SK-N-SH treated with all-trans-retinoic acid at 6 μM for 48 hours (cell line): ENCODE results near the gene BARHL1.

Source experiments
- ATAC-seq: fragments of 200-7000 bp; cut with Tn5 transposase; 3 replicates; pipeline ENCODE4 v1.9.1; 2020; ENCODE audit warnings: mild to moderate bottlenecking, moderate library complexity
- ARNTL ChIP-seq: fragments of 450-650 bp; formaldehyde crosslinking; IDR thresholded peaks from 2 replicates; pipeline ENCODE4 v1.5.0; 2020; ENCODE audit warnings: low read depth, mild to moderate bottlenecking, moderate library complexity, borderline replicate concordance
- BACH2 ChIP-seq: fragments of 250-450 bp; sonication (Bioruptor Pico); IDR thresholded peaks from 2 replicates; pipeline ENCODE4 v1.9.0; 2021; ENCODE audit warnings: mild to moderate bottlenecking, borderline replicate concordance
- CSDC2 ChIP-seq: fragments of 250-450 bp; sonication (Bioruptor Pico); IDR thresholded peaks from 2 replicates; pipeline ENCODE4 v1.5.0; 2020; ENCODE audit warnings: mild to moderate bottlenecking, moderate library complexity
- ESRRG ChIP-seq: fragments of 250-450 bp; sonication (Bioruptor Pico); IDR thresholded peaks from 2 replicates; pipeline ENCODE4 v1.6.1; 2021; ENCODE audit warnings: mild to moderate bottlenecking
- GLIS3 ChIP-seq: fragments of 250-450 bp; sonication (Bioruptor Pico); IDR thresholded peaks from 2 replicates; pipeline ENCODE4 v1.5.0; 2020; ENCODE audit warnings: mild to moderate bottlenecking, moderate library complexity
- ISL1 ChIP-seq: fragments of 250-450 bp; sonication (Bioruptor Pico); IDR thresholded peaks from 2 replicates; pipeline ENCODE4 v2.1.2; 2022; ENCODE audit warnings: mild to moderate bottlenecking, moderate library complexity
- OSR1 ChIP-seq: fragments of 250-450 bp; sonication (Bioruptor Pico); IDR thresholded peaks from 2 replicates; pipeline ENCODE4 v1.8.0; 2022; ENCODE audit warnings: moderate library complexity, mild to moderate bottlenecking, inconsistent platforms
- PATZ1 ChIP-seq: fragments of 250-450 bp; sonication (Bioruptor Pico); IDR thresholded peaks from 2 replicates; pipeline ENCODE4 v1.8.0; 2020; ENCODE audit warnings: mild to moderate bottlenecking, moderate library complexity, borderline replicate concordance
- PPARA ChIP-seq: fragments of 250-450 bp; sonication (Bioruptor Pico); IDR thresholded peaks from 2 replicates; pipeline ENCODE4 v1.5.0; 2020; ENCODE audit warnings: mild to moderate bottlenecking, borderline replicate concordance
- RARB ChIP-seq: fragments of 250-450 bp; sonication (Bioruptor Pico); IDR thresholded peaks from 2 replicates; pipeline ENCODE4 v1.8.0; 2021; ENCODE audit warnings: mild to moderate bottlenecking, moderate library complexity
- SNAI2 ChIP-seq: fragments of 250-450 bp; sonication (Bioruptor Pico); IDR thresholded peaks from 2 replicates; pipeline ENCODE4 v1.5.0; 2020; ENCODE audit warnings: mild to moderate bottlenecking, moderate library complexity
- TCF4 ChIP-seq: fragments of 250-450 bp; sonication (Bioruptor Pico); IDR thresholded peaks from 2 replicates; pipeline ENCODE4 v1.8.0; 2021; ENCODE audit warnings: mild to moderate bottlenecking, moderate library complexity, borderline replicate concordance
- TOX ChIP-seq: fragments of 250-450 bp; sonication (Bioruptor Pico); IDR thresholded peaks from 2 replicates; pipeline ENCODE4 v1.8.0; 2021; ENCODE audit warnings: mild to moderate bottlenecking, moderate library complexity, borderline replicate concordance
- ZC3H10 ChIP-seq: fragments of 250-450 bp; sonication (Bioruptor Pico); IDR thresholded peaks from 2 replicates; pipeline ENCODE4 v1.5.1; 2021; ENCODE audit warnings: mild to moderate bottlenecking, moderate library complexity
- ZFP3 ChIP-seq: fragments of 250-450 bp; sonication (Bioruptor Pico); IDR thresholded peaks from 2 replicates; pipeline ENCODE4 v1.5.0; 2020; ENCODE audit warnings: mild to moderate bottlenecking, moderate library complexity
- ZFP30 ChIP-seq: fragments of 450-650 bp; formaldehyde crosslinking; IDR thresholded peaks from 2 replicates; pipeline ENCODE4 v1.5.0; 2022; ENCODE audit warnings: mild to moderate bottlenecking, moderate library complexity
- ZNF565 ChIP-seq: fragments of 450-650 bp; formaldehyde crosslinking; conservative IDR thresholded peaks from 2 replicates; pipeline ENCODE4 v1.5.0; 2020; ENCODE audit warnings: low read depth, mild to moderate bottlenecking, moderate library complexity
- ZNF8 ChIP-seq: fragments of 450-650 bp; formaldehyde crosslinking; IDR thresholded peaks from 2 replicates; pipeline ENCODE4 v1.5.0; 2020; ENCODE audit warnings: mild to moderate bottlenecking, moderate library complexity
- TF ChIP-seq, protein P1 (sequence below): fragments of 250-450 bp; sonication (Bioruptor Pico); IDR thresholded peaks from 2 replicates; pipeline ENCODE4 v1.5.1; 2020; ENCODE audit warnings: low read depth, mild to moderate bottlenecking, moderate library complexity
- TF ChIP-seq, protein P2 (sequence below): fragments of 250-450 bp; sonication (Bioruptor Pico); IDR thresholded peaks from 2 replicates; pipeline ENCODE4 v1.5.1; 2021; ENCODE audit warnings: mild to moderate bottlenecking, moderate library complexity
- TF ChIP-seq, protein P3 (sequence below): fragments of 250-450 bp; sonication (Bioruptor Pico); IDR thresholded peaks from 2 replicates; pipeline ENCODE4 v1.8.0; 2021; ENCODE audit warnings: low read depth, mild to moderate bottlenecking, moderate library complexity, borderline replicate concordance

BARHL1 gene

DNA sequence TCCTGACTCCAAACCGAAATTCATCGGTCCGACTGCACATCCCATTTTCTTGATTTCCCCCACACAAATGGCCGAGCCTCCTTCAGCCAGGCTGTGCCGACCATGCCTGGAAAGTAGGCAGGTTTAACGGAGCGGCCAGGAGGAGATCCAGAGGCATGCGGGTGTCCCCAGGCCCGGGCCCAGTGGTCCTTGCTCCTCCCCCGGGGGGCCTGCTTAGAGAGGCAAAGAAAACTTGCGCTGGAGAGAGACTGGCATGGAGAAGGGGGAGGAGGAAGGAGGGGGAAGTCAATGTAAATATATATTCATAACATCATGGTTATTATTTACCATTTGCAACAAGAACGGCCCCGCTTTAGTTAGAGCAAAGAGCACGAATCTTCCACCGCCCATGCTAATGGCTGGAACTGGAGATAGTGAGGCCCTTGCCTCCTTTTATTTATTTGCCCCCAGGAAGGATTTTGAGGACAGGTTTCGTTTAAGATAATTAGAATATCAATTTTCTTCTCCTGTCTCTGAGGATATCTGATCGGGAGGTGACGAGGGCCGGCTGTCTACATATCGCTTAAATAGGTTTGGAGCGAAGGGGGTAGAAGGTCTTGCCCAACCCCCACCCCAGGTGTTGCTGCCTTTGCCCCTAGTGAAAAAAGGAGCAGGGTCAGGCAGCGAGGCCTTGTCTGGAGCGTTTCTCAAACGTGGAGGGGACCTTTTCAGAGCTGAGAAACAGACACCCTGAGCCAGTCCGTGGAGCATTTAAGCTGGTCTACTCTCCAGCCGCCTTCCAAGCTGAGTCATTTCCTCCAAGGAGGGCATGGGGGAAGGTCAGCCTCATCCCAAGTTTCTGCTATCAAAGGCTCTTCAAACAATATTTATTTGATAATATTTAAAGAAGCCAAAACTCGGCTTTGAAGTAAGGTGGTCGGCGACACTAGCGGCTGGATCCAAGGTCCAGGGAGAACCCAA is 2.5 kb downstream of the BARHL1 start:
- ATAC-seq, result peak; percentile 30; the same call in 1 of the 3 replicates
- no peak for TF ChIP-seq BACH2 (CRISPR knock-in tag)

- ATAC-seq, result no peak
- TF ChIP-seq CSDC2, result no peak
- TF ChIP-seq ESRRG, result no peak
- TF ChIP-seq ZFP30 (CRISPR knock-in tag), result no peak
- TF ChIP-seq, protein P1, sequence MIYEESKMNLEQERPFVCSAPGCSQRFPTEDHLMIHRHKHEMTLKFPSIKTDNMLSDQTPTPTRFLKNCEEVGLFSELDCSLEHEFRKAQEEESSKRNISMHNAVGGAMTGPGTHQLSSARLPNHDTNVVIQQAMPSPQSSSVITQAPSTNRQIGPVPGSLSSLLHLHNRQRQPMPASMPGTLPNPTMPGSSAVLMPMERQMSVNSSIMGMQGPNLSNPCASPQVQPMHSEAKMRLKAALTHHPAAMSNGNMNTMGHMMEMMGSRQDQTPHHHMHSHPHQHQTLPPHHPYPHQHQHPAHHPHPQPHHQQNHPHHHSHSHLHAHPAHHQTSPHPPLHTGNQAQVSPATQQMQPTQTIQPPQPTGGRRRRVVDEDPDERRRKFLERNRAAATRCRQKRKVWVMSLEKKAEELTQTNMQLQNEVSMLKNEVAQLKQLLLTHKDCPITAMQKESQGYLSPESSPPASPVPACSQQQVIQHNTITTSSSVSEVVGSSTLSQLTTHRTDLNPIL (CRISPR knock-in tag), result no peak
- no peak for TF ChIP-seq TCF4 (CRISPR knock-in tag)
- TF ChIP-seq TOX (CRISPR knock-in tag), result no peak
- TF ChIP-seq, protein P2, sequence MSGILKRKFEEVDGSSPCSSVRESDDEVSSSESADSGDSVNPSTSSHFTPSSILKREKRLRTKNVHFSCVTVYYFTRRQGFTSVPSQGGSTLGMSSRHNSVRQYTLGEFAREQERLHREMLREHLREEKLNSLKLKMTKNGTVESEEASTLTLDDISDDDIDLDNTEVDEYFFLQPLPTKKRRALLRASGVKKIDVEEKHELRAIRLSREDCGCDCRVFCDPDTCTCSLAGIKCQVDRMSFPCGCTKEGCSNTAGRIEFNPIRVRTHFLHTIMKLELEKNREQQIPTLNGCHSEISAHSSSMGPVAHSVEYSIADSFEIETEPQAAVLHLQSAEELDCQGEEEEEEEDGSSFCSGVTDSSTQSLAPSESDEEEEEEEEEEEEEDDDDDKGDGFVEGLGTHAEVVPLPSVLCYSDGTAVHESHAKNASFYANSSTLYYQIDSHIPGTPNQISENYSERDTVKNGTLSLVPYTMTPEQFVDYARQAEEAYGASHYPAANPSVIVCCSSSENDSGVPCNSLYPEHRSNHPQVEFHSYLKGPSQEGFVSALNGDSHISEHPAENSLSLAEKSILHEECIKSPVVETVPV, result no peak
- TF ChIP-seq ISL1 (CRISPR knock-in tag), result no peak
- no peak for TF ChIP-seq GLIS3 (CRISPR knock-in tag)
Observed at GRCh38 chr9:132585954-132586829, 3.8 kb downstream of the BARHL1 start.

GRCh38 chr9:132586830-132587591 is 4.6 kb downstream of the BARHL1 start:
- no peak for ATAC-seq
- TF ChIP-seq OSR1 (CRISPR knock-in tag), result no peak
- TF ChIP-seq, protein P1 (CRISPR knock-in tag), result no peak
- TF ChIP-seq TOX (CRISPR knock-in tag), result no peak
- no peak for TF ChIP-seq ZFP30 (CRISPR knock-in tag)
- no peak for TF ChIP-seq ISL1 (CRISPR knock-in tag)
- no peak for TF ChIP-seq RARB (CRISPR knock-in tag)
- no peak for TF ChIP-seq ESRRG
- TF ChIP-seq ZNF565 (CRISPR knock-in tag), result no peak
- no peak for TF ChIP-seq SNAI2
- TF ChIP-seq ARNTL, result no peak
- no peak for TF ChIP-seq CSDC2
- no peak for TF ChIP-seq ZC3H10 (CRISPR knock-in tag)
- no peak for TF ChIP-seq ZNF8
- no peak for TF ChIP-seq PATZ1 (CRISPR knock-in tag)
- TF ChIP-seq PPARA (CRISPR knock-in tag), result no peak
- TF ChIP-seq BACH2 (CRISPR knock-in tag), result no peak
- TF ChIP-seq, protein P2, result no peak
- no peak for TF ChIP-seq ZFP3 (CRISPR knock-in tag)
- TF ChIP-seq, protein P3, sequence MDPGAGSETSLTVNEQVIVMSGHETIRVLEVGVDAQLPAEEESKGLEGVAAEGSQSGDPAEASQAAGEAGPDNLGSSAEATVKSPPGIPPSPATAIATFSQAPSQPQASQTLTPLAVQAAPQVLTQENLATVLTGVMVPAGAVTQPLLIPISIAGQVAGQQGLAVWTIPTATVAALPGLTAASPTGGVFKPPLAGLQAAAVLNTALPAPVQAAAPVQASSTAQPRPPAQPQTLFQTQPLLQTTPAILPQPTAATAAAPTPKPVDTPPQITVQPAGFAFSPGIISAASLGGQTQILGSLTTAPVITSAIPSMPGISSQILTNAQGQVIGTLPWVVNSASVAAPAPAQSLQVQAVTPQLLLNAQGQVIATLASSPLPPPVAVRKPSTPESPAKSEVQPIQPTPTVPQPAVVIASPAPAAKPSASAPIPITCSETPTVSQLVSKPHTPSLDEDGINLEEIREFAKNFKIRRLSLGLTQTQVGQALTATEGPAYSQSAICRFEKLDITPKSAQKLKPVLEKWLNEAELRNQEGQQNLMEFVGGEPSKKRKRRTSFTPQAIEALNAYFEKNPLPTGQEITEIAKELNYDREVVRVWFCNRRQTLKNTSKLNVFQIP (CRISPR knock-in tag), result no peak
